VCaP (cell line): Measurements from ENCODE around the gene IDH2.
A peak's percentile ranks its signal among the peaks of the same experiment; 100 is the strongest.

Experiments
- H3K27ac ChIP-seq: fragments of 450-650 bp; 2 replicates; pipeline ENCODE4 v1.5.1; 2017
- TF ChIP-seq, protein P1 (sequence below): fragments of 450-650 bp; conservative IDR thresholded peaks from 2 replicates; pipeline ENCODE4 v1.5.1; 2017; ENCODE audit warnings: mild to moderate bottlenecking, moderate library complexity

IDH2 gene

DNA sequence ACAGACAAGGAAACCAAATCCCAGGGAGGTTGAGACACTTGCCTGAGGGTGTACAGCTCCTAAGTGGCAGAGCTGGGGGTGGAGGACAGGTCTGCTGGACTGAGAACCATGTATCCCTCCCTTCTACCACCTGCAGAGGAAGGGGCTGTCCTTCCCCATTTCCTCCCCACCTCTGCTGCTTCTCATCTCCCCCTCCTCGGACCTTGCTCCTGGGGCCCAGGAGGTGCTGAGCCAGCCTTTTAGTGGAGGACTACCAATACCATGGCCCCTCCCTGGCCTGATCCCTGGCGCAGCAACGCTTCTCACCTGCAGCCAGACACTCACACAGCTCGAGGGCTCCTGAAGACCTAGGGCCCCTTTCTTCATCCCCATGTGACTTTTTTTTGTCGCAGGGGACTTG is 50.4 kb downstream of the IDH2 start:
- H3K27ac ChIP-seq: peak overlapping the region; percentile 66; the same call in 1 of the 2 replicates
- TF ChIP-seq, protein P1, sequence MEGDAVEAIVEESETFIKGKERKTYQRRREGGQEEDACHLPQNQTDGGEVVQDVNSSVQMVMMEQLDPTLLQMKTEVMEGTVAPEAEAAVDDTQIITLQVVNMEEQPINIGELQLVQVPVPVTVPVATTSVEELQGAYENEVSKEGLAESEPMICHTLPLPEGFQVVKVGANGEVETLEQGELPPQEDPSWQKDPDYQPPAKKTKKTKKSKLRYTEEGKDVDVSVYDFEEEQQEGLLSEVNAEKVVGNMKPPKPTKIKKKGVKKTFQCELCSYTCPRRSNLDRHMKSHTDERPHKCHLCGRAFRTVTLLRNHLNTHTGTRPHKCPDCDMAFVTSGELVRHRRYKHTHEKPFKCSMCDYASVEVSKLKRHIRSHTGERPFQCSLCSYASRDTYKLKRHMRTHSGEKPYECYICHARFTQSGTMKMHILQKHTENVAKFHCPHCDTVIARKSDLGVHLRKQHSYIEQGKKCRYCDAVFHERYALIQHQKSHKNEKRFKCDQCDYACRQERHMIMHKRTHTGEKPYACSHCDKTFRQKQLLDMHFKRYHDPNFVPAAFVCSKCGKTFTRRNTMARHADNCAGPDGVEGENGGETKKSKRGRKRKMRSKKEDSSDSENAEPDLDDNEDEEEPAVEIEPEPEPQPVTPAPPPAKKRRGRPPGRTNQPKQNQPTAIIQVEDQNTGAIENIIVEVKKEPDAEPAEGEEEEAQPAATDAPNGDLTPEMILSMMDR: no peak

DNA sequence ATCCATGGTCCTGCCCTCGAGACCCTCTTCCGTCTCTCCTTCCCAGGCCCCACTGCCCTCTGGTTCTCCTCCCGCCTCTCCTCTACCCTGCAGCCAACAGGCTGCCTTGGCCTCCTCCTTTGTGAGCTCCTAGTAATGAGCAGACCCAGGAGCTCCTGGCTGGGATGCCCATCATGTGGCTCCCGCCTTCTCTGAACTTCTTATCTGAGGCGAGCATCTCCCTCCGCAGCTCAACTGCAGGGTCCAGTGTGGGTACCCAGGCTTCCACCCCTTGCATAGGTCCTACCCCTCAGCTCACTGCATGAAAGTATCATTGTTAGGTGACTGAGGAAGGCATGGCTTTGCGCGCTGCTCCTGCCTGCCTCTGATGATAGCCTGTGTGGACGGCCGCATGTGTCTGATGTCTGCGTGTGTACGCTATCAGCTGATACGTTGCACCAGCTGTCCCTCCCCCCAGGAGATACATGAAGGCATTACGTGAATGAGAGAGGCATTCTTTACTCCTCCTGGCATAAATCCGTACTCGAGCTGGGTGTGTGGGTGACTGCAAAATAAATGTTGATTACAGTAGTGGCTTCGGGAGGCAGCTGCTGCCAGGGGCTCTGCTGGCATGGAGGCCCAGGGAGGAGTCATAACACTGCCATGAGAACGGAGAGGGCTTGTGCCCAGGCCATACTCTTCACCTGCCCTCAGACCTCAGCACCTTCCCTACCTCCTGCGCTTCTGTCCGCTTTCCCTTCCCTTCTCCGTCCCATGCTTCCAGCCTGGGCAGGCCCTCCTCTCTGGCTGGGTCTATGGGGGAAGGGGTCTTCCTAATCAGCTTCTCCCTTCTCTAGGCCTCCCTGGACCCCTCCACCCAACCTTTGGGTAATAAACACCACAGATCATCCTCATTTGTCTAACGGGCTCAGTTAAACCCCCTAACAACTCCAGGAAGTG is 52.3 kb downstream of the IDH2 start:
- H3K27ac ChIP-seq: no peak overlapping the region; the same call in 1 of the 2 replicates
- TF ChIP-seq, protein P1: no peak

DNA sequence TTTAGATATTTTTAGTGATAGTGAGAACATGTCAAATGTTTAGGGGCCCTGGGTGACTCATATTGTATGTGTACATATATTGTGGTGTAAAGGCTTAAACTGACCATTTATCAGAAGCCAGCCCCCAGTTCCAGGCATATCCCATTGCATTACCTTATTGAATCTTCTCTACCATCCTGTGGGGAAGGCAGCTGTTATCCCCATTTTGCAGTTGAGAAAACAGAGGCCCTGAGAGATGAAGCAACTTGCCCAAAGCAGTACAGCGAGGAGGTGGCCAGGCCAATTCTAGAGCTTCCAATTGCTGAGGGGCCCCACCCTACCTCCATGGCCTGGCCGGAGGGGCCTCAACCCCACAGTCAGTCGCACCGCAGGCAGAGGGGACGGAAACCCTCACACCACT is 53.2 kb downstream of the IDH2 start:
- TF ChIP-seq, protein P1: no peak

DNA sequence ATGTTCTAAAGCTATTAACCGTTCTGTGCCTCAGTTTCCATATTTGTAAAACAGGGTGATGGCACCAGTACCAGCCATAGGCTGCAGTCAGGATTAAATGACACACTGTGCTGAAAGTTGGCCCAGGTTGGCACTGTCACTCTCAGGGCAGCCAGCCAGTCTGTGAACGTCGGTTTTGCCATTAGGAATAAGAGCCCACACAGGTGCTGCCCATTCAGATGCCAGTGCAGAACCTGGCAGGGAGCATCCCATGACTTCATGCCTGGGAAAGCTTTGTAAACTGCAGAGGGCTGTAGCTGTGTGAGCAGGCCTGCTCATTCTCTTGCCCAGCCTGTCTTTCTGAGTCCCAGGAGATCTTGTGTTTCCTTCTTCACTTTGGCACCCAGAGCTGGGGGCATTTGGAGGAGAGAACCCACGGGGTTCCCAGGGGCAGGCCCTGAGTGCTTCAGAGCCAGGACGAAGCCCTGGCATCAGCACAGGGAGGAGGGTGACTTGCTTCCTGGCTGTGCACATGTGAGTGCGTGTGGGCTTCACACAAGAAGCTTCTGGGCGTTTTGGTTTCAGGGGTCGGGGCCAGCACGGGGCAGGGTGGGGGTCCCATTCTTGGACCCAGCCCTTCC is 54.2 kb downstream of the IDH2 start:
- H3K27ac ChIP-seq: peak overlapping the region; percentile 96
- TF ChIP-seq, protein P1: no peak

More for the DNA sequence above, 53.2 kb downstream of the IDH2 start:
- peak overlapping the region; percentile 96; the same call in 1 of the 2 replicates for H3K27ac ChIP-seq

DNA sequence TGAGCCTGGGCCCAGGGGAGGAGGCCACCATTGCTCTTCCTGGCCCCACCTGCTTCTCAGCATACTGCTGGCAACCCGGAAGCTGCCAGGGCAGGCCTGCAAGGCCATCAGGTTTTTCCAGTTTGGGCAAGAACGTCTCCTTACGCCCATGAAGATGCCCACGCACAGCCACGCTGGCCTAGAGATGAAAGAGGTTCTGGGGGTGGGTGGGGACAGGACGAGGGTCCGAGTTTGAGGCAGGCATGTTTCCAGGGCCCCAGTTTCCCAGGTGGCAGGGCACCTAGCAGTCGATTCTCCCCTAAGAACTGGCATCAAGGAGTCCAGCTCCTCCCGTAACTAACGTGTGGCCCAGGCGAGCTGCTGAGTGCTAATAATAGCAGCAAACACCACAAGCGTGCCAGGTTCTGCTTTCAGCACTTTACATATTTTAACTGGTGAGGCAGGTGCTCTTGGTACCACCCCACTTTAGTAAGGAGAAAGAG is 55.3 kb downstream of the IDH2 start:
- peak overlapping the region; percentile 96 for H3K27ac ChIP-seq

DNA sequence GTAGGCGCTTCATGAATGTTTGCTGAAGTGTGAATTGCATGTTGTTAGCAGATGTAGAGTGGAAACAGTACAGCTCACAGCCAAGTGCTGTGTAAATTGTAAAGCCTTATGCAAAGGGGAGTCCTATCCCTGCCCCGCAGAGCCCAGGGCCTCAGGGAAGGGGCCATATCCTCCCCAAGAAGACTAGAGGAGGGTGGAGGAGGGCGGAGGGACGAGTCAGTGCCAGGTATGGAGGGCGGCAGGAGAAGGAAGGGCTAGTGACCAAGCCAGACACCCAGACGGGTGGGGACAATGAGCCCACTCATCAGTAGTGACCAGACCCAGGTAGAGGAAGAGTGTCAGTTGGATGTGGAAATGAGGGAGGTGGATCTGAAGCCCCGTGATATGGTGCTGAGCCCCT is 56.0 kb downstream of the IDH2 start:
- peak overlapping the region; percentile 96 for H3K27ac ChIP-seq
- TF ChIP-seq, protein P1: no peak

More for the DNA sequence above, 55.3 kb downstream of the IDH2 start:
- TF ChIP-seq, protein P1: no peak

DNA sequence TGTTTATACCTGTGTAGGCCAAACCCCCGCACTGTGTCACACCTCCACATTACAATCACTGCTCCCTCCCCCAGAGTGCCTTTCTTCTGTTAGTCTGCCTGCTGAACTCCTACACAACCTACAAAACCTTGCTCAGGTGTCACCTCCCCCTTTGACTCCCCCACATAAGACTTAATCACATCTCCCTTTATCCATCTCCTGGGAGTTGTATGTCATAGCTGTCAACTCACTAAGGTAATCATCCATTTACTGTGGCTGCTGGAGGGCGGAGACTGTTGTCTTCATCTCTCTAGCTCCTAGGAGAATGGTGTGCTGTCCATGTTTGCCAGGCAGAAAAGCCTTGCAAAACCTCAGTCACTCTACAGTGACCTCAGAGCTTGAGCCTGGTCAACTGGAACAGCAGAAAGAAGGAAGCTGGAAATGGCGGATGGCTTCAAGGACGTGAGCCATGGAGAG is 57.3 kb downstream of the IDH2 start:
- TF ChIP-seq, protein P1: no peak
- H3K27ac ChIP-seq: peak overlapping the region; percentile 96; the same call in 1 of the 2 replicates
